IMR-90 (cell line): ENCODE results near the gene RNF34. TPM values are rescaled to one million over a fixed set of nuclear protein-coding genes. Genes with fewer than 3 reads are reported as not detected.
A peak's percentile ranks its signal among the peaks of the same experiment; 100 is the strongest.

Source experiments
- ATAC-seq: fragments of 200-7000 bp; cut with Tn5 transposase; 2 replicates; pipeline ENCODE4 v1.9.1; 2020; ENCODE audit warnings: low read depth, mild to moderate bottlenecking, moderate library complexity
- BruUV-seq: library from RNA; stranded (reverse); fragments of 400-500 nt; replicated peaks from 2 replicates; lab custom pipeline; 2021; lab: Mats Ljungman, UMichigan
- CTCF ChIA-PET: fragments of 300-600 bp; formaldehyde crosslinking; extraction: SDS; loops from one replicate; lab custom pipeline; 2021; ENCODE audit warnings: antibody characterized with exemption; lab: Yijun Ruan, JAX
- POLR2A ChIA-PET: fragments of 300-600 bp; sonication (Branson Sonifier 250); formaldehyde crosslinking; loops from one replicate; lab custom pipeline; 2022; ENCODE audit warnings: antibody characterized with exemption; ENCODE audit not compliant: unreplicated experiment; lab: Charles Lee
- DNase-seq: peaks from one replicate; pipeline ENCODE4 v3.0.0; 2013
- H2AFZ ChIP-seq: replicated peaks from 2 replicates; pipeline ENCODE3; 2013; ENCODE audit warnings: low read length, mild to moderate bottlenecking; ENCODE audit not compliant: poor library complexity
- H2AK5ac ChIP-seq: 2 replicates; pipeline ENCODE4 v1.6.1; 2013; ENCODE audit warnings: low read depth, low read length, inconsistent platforms
- H2AK9ac ChIP-seq: replicated peaks from 2 replicates; pipeline ENCODE3; 2013; ENCODE audit warnings: mild to moderate bottlenecking, low read depth, low read length, moderate library complexity; ENCODE audit not compliant: poor library complexity
- H2BK120ac ChIP-seq: 2 replicates; pipeline ENCODE4 v1.6.1; 2013; ENCODE audit warnings: low read depth, low read length, inconsistent platforms
- H2BK15ac ChIP-seq: 3 replicates; pipeline ENCODE4 v1.6.1; 2013; ENCODE audit warnings: low read depth, low read length, inconsistent platforms
- H2BK20ac ChIP-seq: 2 replicates; pipeline ENCODE4 v1.6.1; 2013; ENCODE audit warnings: low read depth, mild to moderate bottlenecking, inconsistent platforms, low read length, moderate library complexity
- H2BK5ac ChIP-seq: 2 replicates; pipeline ENCODE4 v1.6.1; 2013; ENCODE audit warnings: mild to moderate bottlenecking, low read depth, low read length, inconsistent platforms; ENCODE audit not compliant: poor library complexity, severe bottlenecking
- H3K14ac ChIP-seq: replicated peaks from 2 replicates; pipeline ENCODE4 v1.6.1; 2013; ENCODE audit warnings: low read depth, low read length, inconsistent platforms
- H3K18ac ChIP-seq: 2 replicates; pipeline ENCODE4 v1.6.1; 2013; ENCODE audit warnings: low read depth, low read length, control low read depth
- H3K23ac ChIP-seq: 2 replicates; pipeline ENCODE4 v1.6.1; 2013; ENCODE audit warnings: low read depth, low read length, inconsistent platforms
- H3K27ac ChIP-seq: 2 replicates; pipeline ENCODE4 v1.5.1; 2013; ENCODE audit warnings: mild to moderate bottlenecking, control low read depth, low read length; ENCODE audit not compliant: insufficient read depth
- H3K27me3 ChIP-seq: 2 replicates; pipeline ENCODE4 v1.6.1; 2013; ENCODE audit warnings: low read length; ENCODE audit not compliant: control insufficient read depth, insufficient read depth
- H3K36me3 ChIP-seq: 2 replicates; pipeline ENCODE4 v1.6.1; 2013; ENCODE audit warnings: low read length, mixed read lengths; ENCODE audit not compliant: control insufficient read depth, insufficient read depth
- H3K4ac ChIP-seq: 2 replicates; pipeline ENCODE4 v1.6.1; 2013; ENCODE audit warnings: low read depth, low read length, inconsistent platforms
- H3K4me1 ChIP-seq: 2 replicates; pipeline ENCODE4 v1.6.1; 2013; ENCODE audit warnings: low read length, mixed read lengths; ENCODE audit not compliant: control insufficient read depth, insufficient read depth
- H3K4me2 ChIP-seq: 2 replicates; pipeline ENCODE4 v1.6.1; 2013; ENCODE audit warnings: low read depth, mild to moderate bottlenecking, control low read depth, low read length, moderate library complexity
- H3K4me3 ChIP-seq: 2 replicates; pipeline ENCODE4 v1.5.1; 2013; ENCODE audit warnings: low read depth, mild to moderate bottlenecking, control low read depth, low read length, moderate library complexity; ENCODE audit not compliant: insufficient read depth
- H3K56ac ChIP-seq: 2 replicates; pipeline ENCODE4 v1.6.1; 2013; ENCODE audit warnings: low read length, inconsistent platforms; ENCODE audit not compliant: insufficient read depth; ENCODE audit errors: extremely low read depth
- H3K79me1 ChIP-seq, 2 experiments: 2 replicates each; pipeline ENCODE4 v1.6.1; 2013; ENCODE audit warnings: low read length in 2 of 2, inconsistent platforms in 1 of 2, low read depth in 1 of 2
- H3K9ac ChIP-seq: 2 replicates; pipeline ENCODE4 v1.6.1; 2013; ENCODE audit warnings: low read depth, low read length, control low read depth
- H3K9me1 ChIP-seq: 2 replicates; pipeline ENCODE4 v1.6.1; 2013; ENCODE audit warnings: low read length, inconsistent platforms; ENCODE audit not compliant: insufficient read depth
- H3K9me3 ChIP-seq: 2 replicates; pipeline ENCODE4 v1.6.1; 2013; ENCODE audit warnings: low read length; ENCODE audit not compliant: control insufficient read depth, insufficient read depth
- H4K20me1 ChIP-seq: 2 replicates; pipeline ENCODE4 v1.6.1; 2013; ENCODE audit warnings: low read length, inconsistent platforms; ENCODE audit not compliant: insufficient read depth
- H4K5ac ChIP-seq: 2 replicates; pipeline ENCODE4 v1.6.1; 2013; ENCODE audit warnings: mild to moderate bottlenecking, low read depth, low read length, control low read depth
- H4K8ac ChIP-seq, 2 experiments: 2 replicates each; pipeline ENCODE4 v1.6.1; 2013; ENCODE audit warnings: low read depth in 2 of 2, low read length in 2 of 2, control low read depth in 1 of 2, inconsistent platforms in 1 of 2
- H4K91ac ChIP-seq: 2 replicates; pipeline ENCODE4 v1.6.1; 2013; ENCODE audit warnings: low read depth, low read length, inconsistent platforms; ENCODE audit not compliant: insufficient read depth
- CEBPB ChIP-seq: IDR thresholded peaks from 2 replicates; pipeline ENCODE4 v1.6.1; 2012; ENCODE audit warnings: low read depth, low read length, improper control_type of control experiment
- NFE2L2 ChIP-seq: fragments of 150-350 bp; IDR thresholded peaks from 2 replicates; pipeline ENCODE4 v1.6.1; 2016; ENCODE audit warnings: low read depth, mild to moderate bottlenecking, low read length
- RFX5 ChIP-seq: IDR thresholded peaks from 2 replicates; pipeline ENCODE4 v1.8.0; 2012; ENCODE audit warnings: low read depth, mild to moderate bottlenecking, low read length, moderate library complexity
- WGBS, 2 experiments: methylation state at CpG; one replicate each; pipeline versions ENCODE4 v1.1.5 to v1.1.7; 2013; ENCODE audit warnings: missing lambda C conversion rate in 2 of 2; ENCODE audit not compliant: insufficient read length in 1 of 2; ENCODE audit errors: extremely low coverage in 2 of 2; 5-methylcytosine and 5-hydroxymethylcytosine counted together
- dilution Hi-C: fragments of 300-500 bp; cut with HindIII; formaldehyde crosslinking; loops from one replicate; pipeline ENCODE4 v1.14.3; 2018; ENCODE audit warnings: low sequenced_read_pairs; ENCODE audit not compliant: unreplicated experiment
- in situ Hi-C: fragments of 300-500 bp; cut with MboI; formaldehyde crosslinking; loops from 3 replicates; pipeline ENCODE4 v1.14.3; 2019; ENCODE audit warnings: low sequenced_read_pairs, inconsistent platforms, mixed read lengths
- intact Hi-C: fragments of 100-400 bp; cut with micrococcal nuclease; formaldehyde crosslinking; loops from 2 replicates; pipeline ENCODE4 v1.10.0; 2022
- polyA plus RNA-seq, 3 experiments: library from polyadenylated mRNA; depleted of rRNA; stranded (reverse); fragments of >200 nt; gene quantifications; 2 replicates each; pipeline ENCODE4 v1.2.3, GENCODE V29; 2012; ENCODE audit warnings: low replicate concordance in 1 of 3
- total RNA-seq: library from RNA; depleted of rRNA; stranded (reverse); fragments of >200 nt; gene quantifications from 2 replicates; pipeline ENCODE4 v1.2.3, GENCODE V29; 2012

RNF34 gene
- total and polyA plus RNA-seq, 2 of the 4 experiments (the other 2 are of a cell fraction), result 33.2 to 69.5 TPM

DNA sequence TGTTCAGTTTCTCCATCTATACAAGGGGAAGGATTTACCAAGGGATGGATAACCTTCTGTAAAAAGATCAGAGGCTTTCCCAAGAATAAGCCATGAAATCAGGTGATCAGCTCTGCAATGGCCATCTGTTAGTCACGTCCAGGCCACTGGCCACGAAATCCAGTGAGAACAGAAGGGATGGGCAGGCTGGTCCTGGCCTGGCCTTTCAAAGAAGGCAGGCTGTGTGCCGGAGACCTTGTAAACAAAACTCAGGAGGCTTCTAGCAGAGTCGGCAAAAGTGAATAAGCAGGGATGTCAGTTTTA, 68.5 kb downstream of the RNF34 start:
- Histone ChIP-seq H3K9me1 (peaks cover 5% of the 10 kb centered on the region; the same call in 1 of the 2 replicates), H3K18ac (no peak overlapping the region), H2BK20ac (no peak overlapping the region), H2AFZ (no peak overlapping the region), H2BK120ac (no peak overlapping the region), H3K56ac (no peak overlapping the region), H3K79me1 (peaks cover 14 to 41% of the 10 kb centered on the region in 2 experiments), H4K8ac (no peak overlapping the region), H3K9me3 (no peaks in the 10 kb centered on the region), H4K91ac (no peak overlapping the region), H3K4me3 (no peak overlapping the region), H3K27ac (no peak overlapping the region), H3K4me1 (peaks cover 12% of the 10 kb centered on the region), H3K23ac (no peak overlapping the region), H3K9ac (no peak overlapping the region), H2BK5ac (no peak overlapping the region), H2AK5ac (no peak overlapping the region), H3K4ac (no peak overlapping the region), H3K4me2 (no peak overlapping the region), H4K20me1 (peaks cover 29% of the 10 kb centered on the region), H2BK15ac (no peak overlapping the region), H2AK9ac (no peak overlapping the region), H3K36me3 (no peaks in the 10 kb centered on the region), H4K5ac (no peak overlapping the region), H3K27me3 (no peaks in the 10 kb centered on the region), H3K14ac (no peak overlapping the region)
- intact Hi-C loops, result no loop called here
- peak; percentile 15 for DNase-seq
- ChIA-PET POLR2A (no interaction called here), CTCF (no interaction called here)
- WGBS, 2 experiments, result 60% methylated on average over 1 of the region's 4 CpGs; no CpG with 5 or more reads in 1 of the 2 experiments
- dilution Hi-C loops, result no loop called here
- in situ Hi-C loops, result no loop called here
- no TSS peak for BruUV-seq
- TF ChIP-seq RFX5, result no peak
- no peak for TF ChIP-seq CEBPB
- TF ChIP-seq NFE2L2, result no peak
- no peak for ATAC-seq
